PC-3 (cell line): ENCODE results near the gene ST6GALNAC3. TPM values are rescaled to one million over a fixed set of nuclear protein-coding genes. Genes with fewer than 3 reads are reported as not detected.

Experiments used
- ATAC-seq: fragments of 200-7000 bp; cut with Tn5 transposase; 2 replicates; pipeline ENCODE4 v1.9.1; 2020; ENCODE audit warnings: mild to moderate bottlenecking, moderate library complexity
- BruUV-seq: library from RNA; stranded (reverse); fragments of 400-500 nt; replicated peaks from 2 replicates; lab custom pipeline; 2021; lab: Mats Ljungman, UMichigan
- CTCF ChIA-PET: fragments of 300-600 bp; sonication (Branson Sonifier 250); formaldehyde crosslinking; loops from one replicate; lab custom pipeline; 2022; ENCODE audit warnings: antibody characterized with exemption; lab: Charles Lee
- POLR2A ChIA-PET: fragments of 300-600 bp; sonication (Branson Sonifier 250); formaldehyde crosslinking; loops from one replicate; lab custom pipeline; 2022; ENCODE audit warnings: antibody characterized with exemption; ENCODE audit not compliant: unreplicated experiment; lab: Charles Lee
- DNase-seq: peaks from one replicate; pipeline ENCODE4 v3.0.0-alpha.2; 2015
- H2AFZ ChIP-seq: fragments of 300-600 bp; sonication (generic); 2 replicates; pipeline ENCODE4 v1.6.0; 2016; ENCODE audit warnings: antibody characterized with exemption, low read length
- H3F3A ChIP-seq: fragments of 300-600 bp; sonication (generic); one replicate; pipeline ENCODE4 v1.6.0; 2017; ENCODE audit warnings: antibody characterized with exemption, low read length, control low read depth, mild to moderate bottlenecking; ENCODE audit not compliant: unreplicated experiment
- H3K27ac ChIP-seq: fragments of 300-600 bp; sonication (generic); 2 replicates; pipeline ENCODE4 v1.5.1; 2016; ENCODE audit warnings: mild to moderate bottlenecking, low read length
- H3K27me3 ChIP-seq: fragments of 300-600 bp; sonication (generic); 2 replicates; pipeline ENCODE4 v1.6.1; 2016; ENCODE audit warnings: low read length, mixed read lengths
- H3K36me3 ChIP-seq: fragments of 300-600 bp; sonication (generic); 2 replicates; pipeline ENCODE4 v1.6.1; 2016; ENCODE audit warnings: low read depth, mixed run types, low read length, mixed read lengths
- H3K4me1 ChIP-seq: fragments of 300-600 bp; sonication (generic); 2 replicates; pipeline ENCODE4 v1.5.1; 2016; ENCODE audit warnings: low read length; ENCODE audit not compliant: insufficient read depth
- H3K4me2 ChIP-seq: fragments of 300-600 bp; sonication (generic); 2 replicates; pipeline ENCODE4 v1.6.0; 2016; ENCODE audit warnings: low read length
- H3K4me3 ChIP-seq: fragments of 300-600 bp; sonication (generic); 2 replicates; pipeline ENCODE4 v1.5.1; 2016; ENCODE audit warnings: mild to moderate bottlenecking, low read length, mixed read lengths
- H3K79me2 ChIP-seq: fragments of 300-600 bp; sonication (generic); 2 replicates; pipeline ENCODE4 v1.6.1; 2017; ENCODE audit warnings: low read length, mixed read lengths
- H3K9ac ChIP-seq: fragments of 300-600 bp; sonication (generic); 2 replicates; pipeline ENCODE4 v1.6.0; 2016; ENCODE audit warnings: mild to moderate bottlenecking, low read length
- H3K9me2 ChIP-seq: fragments of 300-600 bp; sonication (generic); replicated peaks from 2 replicates; pipeline ENCODE4 v1.6.1; 2016; ENCODE audit warnings: mixed run types, low read length, mixed read lengths
- H3K9me3 ChIP-seq: fragments of 300-600 bp; sonication (generic); 2 replicates; pipeline ENCODE4 v1.6.1; 2016; ENCODE audit warnings: low read length, mixed read lengths
- H4K20me1 ChIP-seq: fragments of 300-600 bp; sonication (generic); 2 replicates; pipeline ENCODE4 v1.6.1; 2016; ENCODE audit warnings: low read length, mixed read lengths
- EZH2 ChIP-seq: fragments of 300-600 bp; sonication (generic); IDR thresholded peaks from one replicate; pipeline ENCODE4 v1.6.1; 2017; ENCODE audit warnings: antibody characterized with exemption, mild to moderate bottlenecking, low read length; ENCODE audit not compliant: unreplicated experiment
- EZH2phosphoT487 ChIP-seq: fragments of 300-600 bp; sonication (generic); IDR thresholded peaks from 2 replicates; pipeline ENCODE4 v1.6.1; 2018; ENCODE audit warnings: mild to moderate bottlenecking, antibody characterized with exemption, low read length, borderline replicate concordance
- intact Hi-C: fragments of 100-400 bp; cut with micrococcal nuclease; formaldehyde crosslinking; loops from 2 replicates; pipeline ENCODE4 v1.9.0; 2023
- total RNA-seq: library from RNA; depleted of rRNA; stranded (reverse); fragments of >200 nt; gene quantifications from 2 replicates; pipeline ENCODE4 v1.2.3, GENCODE V29; 2014
- TF ChIP-seq, protein P1 (sequence below): fragments of 300-600 bp; sonication (generic); conservative IDR thresholded peaks from 2 replicates; pipeline ENCODE4 v1.5.1; 2017; ENCODE audit warnings: antibody characterized with exemption, low read depth, mild to moderate bottlenecking, low read length

ST6GALNAC3 gene
- total RNA-seq, 1 experiment from 2014 or later: not detected

DNA sequence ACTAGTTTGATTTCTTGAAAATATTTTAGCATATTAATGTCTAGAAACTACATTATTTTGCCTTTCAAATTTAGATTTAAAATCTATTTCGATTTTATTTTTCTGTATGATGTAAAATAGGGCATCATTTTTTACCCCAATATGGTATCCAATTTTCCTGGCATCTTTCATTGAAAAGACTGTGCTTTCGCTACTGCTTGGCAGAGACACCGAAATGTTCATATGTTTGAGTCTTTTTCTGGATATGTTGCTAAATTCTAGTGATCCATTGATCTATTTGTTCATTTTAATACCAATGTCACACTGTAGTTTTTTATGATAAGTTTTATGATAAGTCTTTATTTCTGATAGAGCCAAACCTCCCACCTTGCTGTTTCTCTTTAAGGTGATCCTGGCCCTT lies 24.3 kb downstream of the ST6GALNAC3 start:
- Histone ChIP-seq H4K20me1 (no peaks in the 10 kb centered on the region), H3K4me3 (no peak overlapping the region), H3K79me2 (no peaks in the 10 kb centered on the region), H3K9ac (no peak overlapping the region), H2AFZ (no peak overlapping the region), H3K4me1 (no peaks in the 10 kb centered on the region), H3F3A (no peaks in the 10 kb centered on the region), H3K4me2 (no peak overlapping the region), H3K9me2 (no peaks in the 10 kb centered on the region), H3K36me3 (no peaks in the 10 kb centered on the region), H3K9me3 (no peaks in the 10 kb centered on the region), H3K27me3 (peaks cover 47% of the 10 kb centered on the region), H3K27ac (no peak overlapping the region)
- no peak for DNase-seq
- BruUV-seq: no TSS peak
- intact Hi-C loops: no loop called here
- POLR2A ChIA-PET: no interaction called here
- no peak for ATAC-seq
- TF ChIP-seq EZH2phosphoT487 (no peak), EZH2 (no peak)
- TF ChIP-seq, protein P1, sequence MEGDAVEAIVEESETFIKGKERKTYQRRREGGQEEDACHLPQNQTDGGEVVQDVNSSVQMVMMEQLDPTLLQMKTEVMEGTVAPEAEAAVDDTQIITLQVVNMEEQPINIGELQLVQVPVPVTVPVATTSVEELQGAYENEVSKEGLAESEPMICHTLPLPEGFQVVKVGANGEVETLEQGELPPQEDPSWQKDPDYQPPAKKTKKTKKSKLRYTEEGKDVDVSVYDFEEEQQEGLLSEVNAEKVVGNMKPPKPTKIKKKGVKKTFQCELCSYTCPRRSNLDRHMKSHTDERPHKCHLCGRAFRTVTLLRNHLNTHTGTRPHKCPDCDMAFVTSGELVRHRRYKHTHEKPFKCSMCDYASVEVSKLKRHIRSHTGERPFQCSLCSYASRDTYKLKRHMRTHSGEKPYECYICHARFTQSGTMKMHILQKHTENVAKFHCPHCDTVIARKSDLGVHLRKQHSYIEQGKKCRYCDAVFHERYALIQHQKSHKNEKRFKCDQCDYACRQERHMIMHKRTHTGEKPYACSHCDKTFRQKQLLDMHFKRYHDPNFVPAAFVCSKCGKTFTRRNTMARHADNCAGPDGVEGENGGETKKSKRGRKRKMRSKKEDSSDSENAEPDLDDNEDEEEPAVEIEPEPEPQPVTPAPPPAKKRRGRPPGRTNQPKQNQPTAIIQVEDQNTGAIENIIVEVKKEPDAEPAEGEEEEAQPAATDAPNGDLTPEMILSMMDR: no peak
- CTCF ChIA-PET: no interaction called here

DNA sequence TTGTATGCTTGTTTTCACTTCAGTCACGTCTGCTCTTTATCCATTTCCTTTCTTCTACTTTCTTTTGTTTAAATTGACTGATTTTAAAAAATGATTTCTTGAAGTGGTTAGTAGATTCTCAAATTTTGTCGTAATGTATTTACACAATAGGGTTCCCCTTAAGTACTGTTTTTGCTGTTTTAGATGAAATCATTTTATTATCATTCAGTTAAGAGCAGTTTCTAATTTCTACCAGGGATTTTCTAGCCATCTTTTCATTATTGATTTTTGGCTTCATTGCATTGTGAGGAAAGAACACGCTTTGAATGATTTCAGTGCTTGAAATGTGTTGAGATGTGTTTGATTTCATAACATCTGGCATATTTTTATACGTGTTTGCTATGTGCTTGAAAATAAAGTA lies 27.0 kb downstream of the ST6GALNAC3 start:
- Histone ChIP-seq H3K9me3 (no peaks in the 10 kb centered on the region), H3K27me3 (peaks cover 27% of the 10 kb centered on the region), H3K36me3 (no peaks in the 10 kb centered on the region), H3K4me2 (no peak overlapping the region), H3K9ac (no peak overlapping the region), H3K27ac (no peak overlapping the region), H4K20me1 (no peaks in the 10 kb centered on the region), H3K9me2 (no peaks in the 10 kb centered on the region), H3K79me2 (no peaks in the 10 kb centered on the region), H3F3A (no peaks in the 10 kb centered on the region), H2AFZ (no peak overlapping the region), H3K4me1 (no peaks in the 10 kb centered on the region), H3K4me3 (no peak overlapping the region)
- BruUV-seq: no TSS peak
- DNase-seq: no peak
- intact Hi-C loops: no loop called here
- TF ChIP-seq, protein P1: no peak
- TF ChIP-seq EZH2: no peak
- TF ChIP-seq EZH2phosphoT487: no peak
- CTCF ChIA-PET: no interaction called here
- ATAC-seq: no peak
- POLR2A ChIA-PET: no interaction called here

DNA sequence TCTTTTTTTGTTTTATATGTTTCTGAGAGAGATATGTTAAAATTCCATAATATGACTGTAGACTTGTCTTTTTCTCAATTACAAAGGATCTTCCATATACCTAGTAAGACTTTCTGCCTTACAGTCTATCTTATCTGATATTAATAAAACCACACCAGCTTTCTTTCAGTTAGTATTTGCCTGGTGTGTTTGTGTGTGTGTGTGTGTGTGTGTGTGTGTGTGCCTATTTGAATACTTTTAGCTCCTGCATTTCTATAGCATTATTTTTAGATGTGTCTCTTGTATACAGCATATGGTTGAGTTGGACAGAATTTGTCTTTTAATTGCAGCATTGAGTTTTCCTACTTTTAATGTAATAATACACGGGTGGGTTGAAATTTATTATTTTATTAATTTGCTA lies 27.5 kb downstream of the ST6GALNAC3 start:
- ATAC-seq: no peak
- no peaks in the 10 kb centered on the region for H3K79me2 ChIP-seq

More for the DNA sequence above, 27.5 kb downstream of the ST6GALNAC3 start:
- Histone ChIP-seq H3K9me3 (no peaks in the 10 kb centered on the region), H3F3A (no peaks in the 10 kb centered on the region), H3K9me2 (no peaks in the 10 kb centered on the region), H3K9ac (no peak overlapping the region), H3K4me3 (no peak overlapping the region), H3K36me3 (no peaks in the 10 kb centered on the region), H4K20me1 (no peaks in the 10 kb centered on the region), H3K4me2 (no peak overlapping the region), H2AFZ (no peak overlapping the region), H3K4me1 (no peaks in the 10 kb centered on the region), H3K27me3 (peaks cover 27% of the 10 kb centered on the region), H3K27ac (no peak overlapping the region)
- BruUV-seq: no TSS peak
- TF ChIP-seq EZH2phosphoT487 (no peak), EZH2 (no peak)
- TF ChIP-seq, protein P1: no peak
- ChIA-PET CTCF (no interaction called here), POLR2A (no interaction called here)
- DNase-seq: no peak
- intact Hi-C loops: no loop called here
